ENCODE data around the gene ISL1. TPM values are rescaled to one million over a fixed set of nuclear protein-coding genes. Genes with fewer than 3 reads are reported as not detected.

The ISL1 gene
- total RNA-seq, 1 experiment from 2014 or later, result 1.3 TPM

DNA sequence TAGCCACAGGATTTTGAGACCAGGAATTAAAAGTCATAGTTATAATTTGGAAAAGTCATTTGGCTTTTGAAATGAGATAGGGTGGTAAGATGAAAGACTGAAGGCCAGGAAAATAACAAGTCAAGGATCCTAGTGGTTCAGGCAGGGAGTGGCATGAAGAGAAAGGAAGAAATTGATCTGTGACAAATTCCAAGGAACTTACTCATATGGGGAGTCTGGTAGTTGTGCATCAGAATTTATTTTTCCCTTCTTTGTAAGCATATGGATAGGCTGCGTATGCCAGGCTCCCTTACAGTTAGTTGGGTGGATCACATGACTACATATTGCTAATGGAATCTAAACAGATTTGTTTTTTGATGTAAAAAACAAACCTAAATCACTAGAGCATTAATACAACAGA lies 21.0 kb downstream of the ISL1 start:
- CTCF ChIA-PET, result no interaction called here
- H3K4me2 ChIP-seq (ENCODE audit: low read length), result peak overlapping the region; percentile 37; the same call in 1 of the 2 replicates

DNA sequence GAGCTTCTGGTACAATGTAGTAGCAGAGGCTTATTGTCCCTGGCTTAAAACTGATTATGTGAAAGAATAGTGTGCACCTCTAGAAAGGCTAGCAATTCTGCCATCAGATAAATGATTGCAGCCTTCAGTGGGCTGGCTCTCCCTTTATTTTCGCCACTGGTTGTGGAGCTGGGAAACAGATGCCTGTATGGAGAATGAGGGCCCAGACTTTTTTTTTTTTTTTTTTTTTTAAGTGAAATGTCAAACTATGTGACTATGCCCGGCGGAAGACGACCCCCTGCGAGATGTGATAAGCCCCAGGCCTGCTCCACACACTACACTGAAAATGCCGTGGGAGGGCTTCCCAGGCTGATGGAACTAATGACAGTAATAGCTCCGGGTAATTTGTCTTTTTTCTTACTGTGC lies 28.7 kb downstream of the ISL1 start:
- H3K36me3 ChIP-seq (ENCODE audit: control insufficient read depth in 1 of 2, insufficient read depth in 2 of 2, low read length in 2 of 2), result no peaks in the 10 kb centered on the region
- no peaks in the 10 kb centered on the region for H3K4me1 ChIP-seq (ENCODE audit: control insufficient read depth in 1 of 2, insufficient read depth in 2 of 2, low read length in 2 of 2)
- H3K9me3 ChIP-seq (ENCODE audit: control insufficient read depth in 1 of 2, insufficient read depth in 1 of 2, low read depth in 1 of 2, low read length in 2 of 2), result no peaks in the 10 kb centered on the region
- TF ChIP-seq ELF1 (IDR thresholded peaks at IDR 0.05; ENCODE audit: borderline replicate concordance, low read depth), result no peak
- TF ChIP-seq, protein P1, sequence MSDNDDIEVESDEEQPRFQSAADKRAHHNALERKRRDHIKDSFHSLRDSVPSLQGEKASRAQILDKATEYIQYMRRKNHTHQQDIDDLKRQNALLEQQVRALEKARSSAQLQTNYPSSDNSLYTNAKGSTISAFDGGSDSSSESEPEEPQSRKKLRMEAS (IDR thresholded peaks at IDR 0.05), result no peak
- no peak for TF ChIP-seq EZH2 (IDR thresholded peaks at IDR 0.05)
- no peak for TF ChIP-seq EGR1 (IDR thresholded peaks at IDR 0.05; ENCODE audit: low read depth)
- no peak for TF ChIP-seq YY1 (IDR thresholded peaks at IDR 0.05; ENCODE audit: extremely low read depth, insufficient replicate concordance, low read depth, low read length)
- TF ChIP-seq EZH2phosphoT487 (IDR thresholded peaks at IDR 0.05; ENCODE audit: borderline replicate concordance), result no peak
- TF ChIP-seq, protein P2, sequence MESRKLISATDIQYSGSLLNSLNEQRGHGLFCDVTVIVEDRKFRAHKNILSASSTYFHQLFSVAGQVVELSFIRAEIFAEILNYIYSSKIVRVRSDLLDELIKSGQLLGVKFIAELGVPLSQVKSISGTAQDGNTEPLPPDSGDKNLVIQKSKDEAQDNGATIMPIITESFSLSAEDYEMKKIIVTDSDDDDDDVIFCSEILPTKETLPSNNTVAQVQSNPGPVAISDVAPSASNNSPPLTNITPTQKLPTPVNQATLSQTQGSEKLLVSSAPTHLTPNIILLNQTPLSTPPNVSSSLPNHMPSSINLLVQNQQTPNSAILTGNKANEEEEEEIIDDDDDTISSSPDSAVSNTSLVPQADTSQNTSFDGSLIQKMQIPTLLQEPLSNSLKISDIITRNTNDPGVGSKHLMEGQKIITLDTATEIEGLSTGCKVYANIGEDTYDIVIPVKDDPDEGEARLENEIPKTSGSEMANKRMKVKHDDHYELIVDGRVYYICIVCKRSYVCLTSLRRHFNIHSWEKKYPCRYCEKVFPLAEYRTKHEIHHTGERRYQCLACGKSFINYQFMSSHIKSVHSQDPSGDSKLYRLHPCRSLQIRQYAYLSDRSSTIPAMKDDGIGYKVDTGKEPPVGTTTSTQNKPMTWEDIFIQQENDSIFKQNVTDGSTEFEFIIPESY (IDR thresholded peaks at IDR 0.05; ENCODE audit: extremely low read depth, insufficient replicate concordance, low read length), result no peak
- TF ChIP-seq, protein P3, sequence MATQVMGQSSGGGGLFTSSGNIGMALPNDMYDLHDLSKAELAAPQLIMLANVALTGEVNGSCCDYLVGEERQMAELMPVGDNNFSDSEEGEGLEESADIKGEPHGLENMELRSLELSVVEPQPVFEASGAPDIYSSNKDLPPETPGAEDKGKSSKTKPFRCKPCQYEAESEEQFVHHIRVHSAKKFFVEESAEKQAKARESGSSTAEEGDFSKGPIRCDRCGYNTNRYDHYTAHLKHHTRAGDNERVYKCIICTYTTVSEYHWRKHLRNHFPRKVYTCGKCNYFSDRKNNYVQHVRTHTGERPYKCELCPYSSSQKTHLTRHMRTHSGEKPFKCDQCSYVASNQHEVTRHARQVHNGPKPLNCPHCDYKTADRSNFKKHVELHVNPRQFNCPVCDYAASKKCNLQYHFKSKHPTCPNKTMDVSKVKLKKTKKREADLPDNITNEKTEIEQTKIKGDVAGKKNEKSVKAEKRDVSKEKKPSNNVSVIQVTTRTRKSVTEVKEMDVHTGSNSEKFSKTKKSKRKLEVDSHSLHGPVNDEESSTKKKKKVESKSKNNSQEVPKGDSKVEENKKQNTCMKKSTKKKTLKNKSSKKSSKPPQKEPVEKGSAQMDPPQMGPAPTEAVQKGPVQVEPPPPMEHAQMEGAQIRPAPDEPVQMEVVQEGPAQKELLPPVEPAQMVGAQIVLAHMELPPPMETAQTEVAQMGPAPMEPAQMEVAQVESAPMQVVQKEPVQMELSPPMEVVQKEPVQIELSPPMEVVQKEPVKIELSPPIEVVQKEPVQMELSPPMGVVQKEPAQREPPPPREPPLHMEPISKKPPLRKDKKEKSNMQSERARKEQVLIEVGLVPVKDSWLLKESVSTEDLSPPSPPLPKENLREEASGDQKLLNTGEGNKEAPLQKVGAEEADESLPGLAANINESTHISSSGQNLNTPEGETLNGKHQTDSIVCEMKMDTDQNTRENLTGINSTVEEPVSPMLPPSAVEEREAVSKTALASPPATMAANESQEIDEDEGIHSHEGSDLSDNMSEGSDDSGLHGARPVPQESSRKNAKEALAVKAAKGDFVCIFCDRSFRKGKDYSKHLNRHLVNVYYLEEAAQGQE (IDR thresholded peaks at IDR 0.05; ENCODE audit: low read depth), result no peak
- TF ChIP-seq SRF (IDR thresholded peaks at IDR 0.05; ENCODE audit: low read depth), result no peak
- no peak for TF ChIP-seq FOSL1 (IDR thresholded peaks at IDR 0.05; ENCODE audit: low read depth)
- TF ChIP-seq CEBPB (IDR thresholded peaks at IDR 0.05; ENCODE audit: low read depth), result no peak
- TF ChIP-seq JUND (IDR thresholded peaks at IDR 0.05), result no peak
- H3K79me2 ChIP-seq (ENCODE audit: insufficient read depth, low read length), result no peaks in the 10 kb centered on the region
- no peak overlapping the region for H2AFZ ChIP-seq (ENCODE audit: low read depth, low read length, poor library complexity, severe bottlenecking)
- H3K4me3 ChIP-seq (replicated peaks in 1 of 2; ENCODE audit: low read depth in 1 of 2, low read length in 2 of 2), result no peak overlapping the region
- RAD21 ChIA-PET (ENCODE audit: low non-redundant PET in 1 of 2, low total read pairs in 2 of 2, uncharacterized antibody in 2 of 2, unreplicated experiment in 2 of 2), result no interaction called here
- H3K27me3 ChIP-seq (ENCODE audit: insufficient read depth, low read length), result no peaks in the 10 kb centered on the region
- DNase-seq (ENCODE audit: low read depth, low spot score) (no peak), ATAC-seq (no peak)
- POLR2A ChIA-PET, result no interaction called here
- no peak overlapping the region for H3K4me2 ChIP-seq (ENCODE audit: low read length)
- intact Hi-C loops (cut with micrococcal nuclease), result no loop called here
- no peak overlapping the region for H3K27ac ChIP-seq (ENCODE audit: low read depth, low read length)
- BruUV-seq (replicated peaks), result no TSS peak
- no peaks in the 10 kb centered on the region for H3K9me2 ChIP-seq (ENCODE audit: insufficient read depth)
- CTCF ChIA-PET, result no interaction called here
- H4K20me1 ChIP-seq (ENCODE audit: insufficient read depth), result no peaks in the 10 kb centered on the region
- no peak overlapping the region for H3K9ac ChIP-seq (ENCODE audit: low read length)

More for the DNA sequence above, 21.0 kb downstream of the ISL1 start:
- no peak overlapping the region for H3K4me3 ChIP-seq (replicated peaks in 1 of 2; ENCODE audit: low read depth in 1 of 2, low read length in 2 of 2)
- H3K9me2 ChIP-seq (ENCODE audit: insufficient read depth), result no peaks in the 10 kb centered on the region
- TF ChIP-seq TCF7L2 (IDR thresholded peaks at IDR 0.05; ENCODE audit: borderline replicate concordance, extremely low read depth, insufficient read depth, insufficient read length) (no peak), SP1 (IDR thresholded peaks at IDR 0.05; ENCODE audit: low read depth) (no peak), ZFX (IDR thresholded peaks at IDR 0.05) (no peak)
- no TSS peak for BruUV-seq (replicated peaks)
- ATAC-seq (peak; percentile 49), DNase-seq (ENCODE audit: low read depth, low spot score) (peak; percentile 13)
- H3K9ac ChIP-seq (ENCODE audit: low read length), result no peak overlapping the region
- H2AFZ ChIP-seq (ENCODE audit: low read depth, low read length, poor library complexity, severe bottlenecking), result no peak overlapping the region
- no peaks in the 10 kb centered on the region for H3K27me3 ChIP-seq (ENCODE audit: insufficient read depth, low read length)
- ChIA-PET RAD21 (ENCODE audit: low non-redundant PET in 1 of 2, low total read pairs in 2 of 2, uncharacterized antibody in 2 of 2, unreplicated experiment in 2 of 2) (no interaction called here), POLR2A (no interaction called here)
- H3K79me2 ChIP-seq (ENCODE audit: insufficient read depth, low read length), result no peaks in the 10 kb centered on the region
- H3K27ac ChIP-seq (ENCODE audit: low read depth, low read length), result no peak overlapping the region
- H3K4me1 ChIP-seq (ENCODE audit: control insufficient read depth in 1 of 2, insufficient read depth in 2 of 2, low read length in 2 of 2), result peaks cover 3 to 13% of the 10 kb centered on the region in 2 experiments; a peak in 3 of 4 replicates
- no peaks in the 10 kb centered on the region for H4K20me1 ChIP-seq (ENCODE audit: insufficient read depth)
- intact Hi-C loops (cut with micrococcal nuclease), result no loop called here
- H3K36me3 ChIP-seq (ENCODE audit: control insufficient read depth in 1 of 2, insufficient read depth in 2 of 2, low read length in 2 of 2), result no peaks in the 10 kb centered on the region
- no peaks in the 10 kb centered on the region for H3K9me3 ChIP-seq (ENCODE audit: control insufficient read depth in 1 of 2, insufficient read depth in 1 of 2, low read depth in 1 of 2, low read length in 2 of 2)

All from HCT116 (cell line).